ENCODE measurements around the gene DCAF5.

- TF ChIP-seq POLR2A (IDR thresholded peaks at IDR 0.05): no peak
- peak in 1 of 4 experiments; percentile 23 for TF ChIP-seq CTCF (IDR thresholded peaks at IDR 0.05)
Measured at GRCh38 chr14:69055999-69056788, 96.7 kb downstream of the DCAF5 start.
